CD8-positive, alpha-beta memory T cell (primary cell): ENCODE measurements around the gene CRHR1. TPM values are rescaled to one million over a fixed set of nuclear protein-coding genes. Genes with fewer than 3 reads are reported as not detected.

Source experiments
- CTCF ChIA-PET: fragments of 350-600 bp; sonication (Branson Sonifier 250); formaldehyde crosslinking; loops from one replicate; lab custom pipeline; 2021; ENCODE audit warnings: antibody characterized with exemption; lab: Charles Lee
- POLR2A ChIA-PET: fragments of 350-600 bp; sonication (Branson Sonifier 250); formaldehyde crosslinking; loops from one replicate; lab custom pipeline; 2021; ENCODE audit warnings: antibody characterized with exemption; lab: Charles Lee
- DNase-seq, 5 donors: peaks; one replicate each; pipeline versions ENCODE4 v3.0.0 to v3.0.0-alpha.2; 2020 to 2022; ENCODE audit warnings: mixed read lengths in 1 of 5
- H3K27ac ChIP-seq: one replicate; pipeline ENCODE4 v1.7.0; 2013; ENCODE audit warnings: low read depth, mild to moderate bottlenecking, low read length, moderate library complexity
- H3K27me3 ChIP-seq: 2 replicates; pipeline ENCODE4 v1.7.0; 2013; ENCODE audit warnings: low read length, mild to moderate bottlenecking; ENCODE audit not compliant: insufficient read depth, poor library complexity, severe bottlenecking
- H3K36me3 ChIP-seq: 2 replicates; pipeline ENCODE4 v1.7.0; 2013; ENCODE audit warnings: mild to moderate bottlenecking, low read length, moderate library complexity; ENCODE audit not compliant: insufficient read depth
- H3K4me1 ChIP-seq: 2 replicates; pipeline ENCODE4 v1.7.0; 2013; ENCODE audit warnings: mild to moderate bottlenecking, low read length, moderate library complexity; ENCODE audit not compliant: insufficient read depth
- H3K4me3 ChIP-seq: 2 replicates; pipeline ENCODE4 v1.7.0; 2013; ENCODE audit warnings: mild to moderate bottlenecking, low read length
- H3K9me3 ChIP-seq: 2 replicates; pipeline ENCODE4 v1.7.0; 2013; ENCODE audit warnings: mild to moderate bottlenecking, low read length
- H3K27ac Mint-ChIP-seq, 8 donors: one replicate each; pipeline ENCODE4 v1.8.0; 2020 to 2021; ENCODE audit warnings: mixed read lengths in 8 of 8, mild to moderate bottlenecking in 6 of 8, inconsistent platforms in 3 of 8, moderate library complexity in 3 of 8
- H3K27me3 Mint-ChIP-seq, 2 donors: one replicate each; pipeline ENCODE4 v1.8.0; 2020 to 2021; ENCODE audit warnings: mixed read lengths in 2 of 2, mild to moderate bottlenecking in 1 of 2, moderate library complexity in 1 of 2
- H3K36me3 Mint-ChIP-seq, 3 donors: one replicate each; pipeline ENCODE4 v1.8.0; 2020 to 2021; ENCODE audit warnings: mixed read lengths in 3 of 3, inconsistent platforms in 1 of 3, mild to moderate bottlenecking in 1 of 3
- H3K4me1 Mint-ChIP-seq, 3 donors: one replicate each; pipeline ENCODE4 v1.8.0; 2020 to 2021; ENCODE audit warnings: mixed read lengths in 3 of 3, inconsistent platforms in 1 of 3, mild to moderate bottlenecking in 1 of 3
- H3K4me3 Mint-ChIP-seq, 7 donors: one replicate each; pipeline ENCODE4 v1.8.0; 2020 to 2021; ENCODE audit warnings: mixed read lengths in 7 of 7, mild to moderate bottlenecking in 6 of 7, moderate library complexity in 4 of 7, inconsistent platforms in 2 of 7
- H3K9me3 Mint-ChIP-seq, 5 donors: one replicate each; pipeline ENCODE4 v1.8.0; 2020 to 2022; ENCODE audit warnings: mixed read lengths in 5 of 5, mild to moderate bottlenecking in 3 of 5, moderate library complexity in 2 of 5, inconsistent platforms in 1 of 5
- polyA plus RNA-seq: library from polyadenylated mRNA; unstranded; fragments of 300-500 nt; fragmentation: Illumina TruSeq; gene quantifications from one replicate; pipeline ENCODE4 v1.2.3, GENCODE V29; 2021
- total RNA-seq, 2 experiments: library from RNA; stranded (reverse); gene quantifications; one replicate each; pipeline ENCODE4 v1.2.3, GENCODE V29; 2021

CRHR1 gene
- total and polyA plus RNA-seq, 3 experiments from 2014 or later = not detected

DNA sequence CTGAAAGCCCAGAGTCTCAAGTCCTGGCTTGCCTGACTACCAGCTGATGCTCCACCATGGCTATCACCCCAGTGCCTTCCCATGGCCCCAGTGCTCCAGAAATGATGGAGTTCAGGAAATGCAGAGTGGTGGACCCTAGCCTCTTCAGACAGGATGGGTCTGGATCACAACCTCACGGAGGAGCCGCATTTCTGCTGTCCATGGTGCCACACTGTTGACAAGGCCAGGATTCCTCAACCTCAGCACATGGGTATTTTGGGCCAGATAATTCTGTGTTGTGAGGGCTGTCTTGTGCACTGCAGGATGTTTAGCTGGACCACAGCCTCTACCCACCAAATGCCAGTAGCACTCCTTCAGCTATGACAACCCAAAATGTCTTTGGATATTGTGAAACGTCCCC is 6.7 kb upstream of the CRHR1 start:
- Histone ChIP-seq H3K9me3 (no peaks in the 10 kb centered on the region), H3K36me3 (no peaks in the 10 kb centered on the region), H3K27ac (no peak overlapping the region), H3K4me3 (no peak overlapping the region), H3K27me3 (peaks cover 3% of the 10 kb centered on the region), H3K4me1 (no peaks in the 10 kb centered on the region)
- ChIA-PET CTCF (no interaction called here), POLR2A (no interaction called here)
- peaks cover 0 to 4% (median 0%) of the 10 kb centered on the region in 3 donors for H3K4me1 Mint-ChIP-seq
- no peak for DNase-seq
- H3K9me3 Mint-ChIP-seq = peaks cover 0 to 5% (median 2%) of the 10 kb centered on the region in 5 donors
- H3K27me3 Mint-ChIP-seq = peaks cover 43 to 77% of the 10 kb centered on the region in 2 donors
- H3K4me3 Mint-ChIP-seq = no peak overlapping the region
- H3K27ac Mint-ChIP-seq = no peak overlapping the region
- H3K36me3 Mint-ChIP-seq = no peaks in the 10 kb centered on the region

GRCh38 chr17:45780921-45781320 is 3.2 kb upstream of the CRHR1 start:
- H3K4me3 ChIP-seq = no peak overlapping the region
- Mint-ChIP-seq H3K36me3 (no peaks in the 10 kb centered on the region), H3K9me3 (no peaks in the 10 kb centered on the region), H3K4me1 (peaks cover 3 to 17% (median 5%) of the 10 kb centered on the region in 3 donors), H3K27ac (no peak overlapping the region), H3K4me3 (no peak overlapping the region), H3K27me3 (peaks cover 42 to 73% of the 10 kb centered on the region in 2 donors)
- POLR2A ChIA-PET = no interaction called here
- peaks cover 22% of the 10 kb centered on the region for H3K27me3 ChIP-seq
- H3K4me1 ChIP-seq = no peaks in the 10 kb centered on the region
- CTCF ChIA-PET = no interaction called here
- H3K36me3 ChIP-seq = no peaks in the 10 kb centered on the region
- DNase-seq = no peak
- no peak overlapping the region for H3K27ac ChIP-seq
- no peaks in the 10 kb centered on the region for H3K9me3 ChIP-seq

DNA sequence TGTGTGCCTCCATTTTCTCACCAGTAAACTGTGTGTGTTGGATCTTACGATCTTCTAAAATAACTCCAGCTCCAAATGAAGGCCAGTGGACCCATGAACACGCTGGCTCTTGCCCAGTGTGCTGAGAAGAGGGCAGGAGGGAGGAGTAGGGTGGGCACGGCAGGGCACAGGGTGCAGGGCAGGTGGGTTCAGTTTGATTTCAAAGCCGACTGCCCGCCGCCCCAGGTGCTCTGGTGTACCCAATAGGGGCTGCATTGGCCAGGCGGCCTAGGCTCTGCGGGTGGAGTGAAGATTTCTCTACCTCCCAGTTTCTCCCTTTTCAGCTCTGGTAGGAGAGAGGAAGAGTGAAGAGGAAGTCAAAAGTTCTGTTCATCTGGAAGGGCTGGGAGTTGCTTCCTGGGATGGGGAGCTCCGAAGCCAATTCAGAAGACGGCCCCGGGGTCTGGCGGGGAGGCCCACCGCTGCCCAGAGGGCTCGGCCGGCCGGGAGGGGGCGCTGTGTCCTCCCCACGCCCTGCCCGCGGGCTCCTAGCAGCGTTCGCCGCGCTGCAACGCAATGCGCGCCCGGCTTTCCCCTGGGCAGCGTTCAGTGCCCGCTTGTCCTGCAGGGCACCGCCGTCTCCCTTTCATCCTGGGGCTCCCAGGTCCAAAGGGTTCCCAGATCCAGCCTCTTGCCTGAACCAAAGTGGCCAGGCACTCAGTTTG is 1.1 kb upstream of the CRHR1 start:
- ChIA-PET POLR2A (no interaction called here), CTCF (interaction anchor here (0.9 to 1.1 kb wide), 2 partner anchors 10 to 15 kb away, joined by 3 read pairs; no protein-coding TSS in a partner anchor)
- peak in 1 of 5 donors; percentile 8 for DNase-seq
- H3K27ac Mint-ChIP-seq = no peak overlapping the region
- Histone ChIP-seq H3K4me1 (no peaks in the 10 kb centered on the region), H3K36me3 (no peaks in the 10 kb centered on the region), H3K27me3 (peaks cover 26% of the 10 kb centered on the region), H3K27ac (no peak overlapping the region), H3K4me3 (no peak overlapping the region), H3K9me3 (no peaks in the 10 kb centered on the region)
- H3K4me1 Mint-ChIP-seq = peaks cover 3 to 19% (median 5%) of the 10 kb centered on the region in 3 donors
- peaks cover 44 to 74% of the 10 kb centered on the region in 2 donors for H3K27me3 Mint-ChIP-seq
- H3K4me3 Mint-ChIP-seq = peak overlapping the region; percentile 67 to 80 (median 75)
- no peaks in the 10 kb centered on the region for H3K36me3 Mint-ChIP-seq
- H3K9me3 Mint-ChIP-seq = no peaks in the 10 kb centered on the region

GRCh38 chr17:45783593-45784292 is 377 bp upstream of the CRHR1 start:
- Mint-ChIP-seq H3K4me3 (peak overlapping the region; percentile 67 to 80 (median 75)), H3K27ac (no peak overlapping the region), H3K36me3 (no peaks in the 10 kb centered on the region), H3K9me3 (no peaks in the 10 kb centered on the region), H3K27me3 (peaks cover 48 to 75% of the 10 kb centered on the region in 2 donors), H3K4me1 (peaks cover 3 to 19% (median 5%) of the 10 kb centered on the region in 3 donors)
- ChIA-PET CTCF (interaction anchor here (0.9 kb wide), 1 partner anchor 12 kb away, joined by 3 read pairs; no protein-coding TSS in a partner anchor), POLR2A (no interaction called here)
- H3K4me3 ChIP-seq = no peak overlapping the region
- no peak for DNase-seq
- H3K36me3 ChIP-seq = no peaks in the 10 kb centered on the region
- H3K27me3 ChIP-seq = peaks cover 31% of the 10 kb centered on the region
- no peaks in the 10 kb centered on the region for H3K4me1 ChIP-seq
- H3K9me3 ChIP-seq = no peaks in the 10 kb centered on the region
- H3K27ac ChIP-seq = no peak overlapping the region

DNA sequence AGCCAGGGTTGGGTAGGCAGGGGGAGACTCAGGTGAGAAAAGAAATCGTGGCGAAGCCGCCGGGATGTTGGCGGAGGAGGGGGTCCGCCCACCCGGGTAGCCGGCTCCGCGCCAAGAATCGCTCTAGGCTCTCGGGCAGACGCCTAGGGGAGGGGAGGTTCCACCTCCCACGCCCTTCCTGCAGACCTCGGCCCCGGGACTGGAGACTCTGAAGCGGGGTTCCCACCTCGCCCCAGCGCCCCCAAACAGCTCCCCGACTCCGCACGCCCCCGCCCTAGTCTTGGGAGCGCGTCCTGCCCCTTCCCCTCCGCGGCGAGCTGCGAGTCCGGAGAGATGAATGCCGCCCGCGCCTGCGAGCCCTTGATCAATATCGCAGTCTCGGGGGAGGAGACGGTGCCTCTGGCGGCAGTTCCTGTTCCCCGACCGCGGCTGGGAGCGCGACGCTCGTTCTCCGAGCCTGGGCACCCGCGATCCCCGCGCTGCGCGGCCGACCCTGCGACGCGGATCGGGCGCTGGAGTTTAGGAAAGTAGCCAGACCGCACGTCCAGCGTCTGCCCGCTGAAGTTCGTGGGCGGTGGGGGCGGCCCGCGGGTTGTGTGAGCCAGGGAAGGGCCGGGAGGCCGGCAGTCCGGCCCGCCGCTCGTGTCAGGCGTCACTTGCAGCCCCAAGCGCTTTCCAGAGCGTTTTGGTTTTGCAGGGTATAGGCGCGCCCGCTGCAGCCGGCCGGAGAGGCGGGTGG is 790 bp downstream of the CRHR1 start:
- CTCF ChIA-PET = no interaction called here
- peak overlapping the region; percentile 40 to 87 (median 76) for H3K4me3 Mint-ChIP-seq
- H3K4me1 ChIP-seq = no peaks in the 10 kb centered on the region
- peaks cover 3 to 19% (median 5%) of the 10 kb centered on the region in 3 donors for H3K4me1 Mint-ChIP-seq
- POLR2A ChIA-PET = no interaction called here
- H3K36me3 Mint-ChIP-seq = no peaks in the 10 kb centered on the region
- no peaks in the 10 kb centered on the region for H3K36me3 ChIP-seq
- H3K9me3 ChIP-seq = no peaks in the 10 kb centered on the region
- no peak overlapping the region for H3K27ac ChIP-seq
- peak in 2 of 5 donors; percentile 9 to 21 for DNase-seq
- no peak overlapping the region for H3K27ac Mint-ChIP-seq
- peak overlapping the region; percentile 43 for H3K4me3 ChIP-seq
- peaks cover 33% of the 10 kb centered on the region for H3K27me3 ChIP-seq
- no peaks in the 10 kb centered on the region for H3K9me3 Mint-ChIP-seq
- peaks cover 51 to 75% of the 10 kb centered on the region in 2 donors for H3K27me3 Mint-ChIP-seq

GRCh38 chr17:45785480-45786193 is 1.5 kb downstream of the CRHR1 start:
- CTCF ChIA-PET = no interaction called here

GRCh38 chr17:45786349-45786748 is 2.2 kb downstream of the CRHR1 start:
- ChIA-PET POLR2A (no interaction called here), CTCF (no interaction called here)
- Mint-ChIP-seq H3K36me3 (no peaks in the 10 kb centered on the region), H3K27ac (no peak overlapping the region), H3K4me3 (peak overlapping the region in 4 of 7 donors; percentile 15 to 39 (median 30)), H3K4me1 (peaks cover 3 to 19% (median 5%) of the 10 kb centered on the region in 3 donors), H3K9me3 (no peaks in the 10 kb centered on the region), H3K27me3 (peaks cover 45 to 76% of the 10 kb centered on the region in 2 donors)
- no peak for DNase-seq
- Histone ChIP-seq H3K9me3 (no peaks in the 10 kb centered on the region), H3K4me1 (no peaks in the 10 kb centered on the region), H3K27ac (no peak overlapping the region), H3K27me3 (peaks cover 33% of the 10 kb centered on the region), H3K36me3 (no peaks in the 10 kb centered on the region), H3K4me3 (no peak overlapping the region)

More at GRCh38 chr17:45785480-45786193, 1.5 kb downstream of the CRHR1 start:
- Histone ChIP-seq H3K4me1 (no peaks in the 10 kb centered on the region), H3K27ac (no peak overlapping the region), H3K9me3 (no peaks in the 10 kb centered on the region), H3K27me3 (peaks cover 33% of the 10 kb centered on the region), H3K4me3 (no peak overlapping the region), H3K36me3 (no peaks in the 10 kb centered on the region)
- POLR2A ChIA-PET = no interaction called here
- Mint-ChIP-seq H3K4me1 (peaks cover 3 to 19% (median 5%) of the 10 kb centered on the region in 3 donors), H3K27me3 (peaks cover 49 to 76% of the 10 kb centered on the region in 2 donors), H3K4me3 (peak overlapping the region in 6 of 7 donors; percentile 15 to 67 (median 54)), H3K27ac (no peak overlapping the region), H3K36me3 (no peaks in the 10 kb centered on the region), H3K9me3 (no peaks in the 10 kb centered on the region)
- DNase-seq = no peak
